Tibial nerve (tissue), 4 donors: ENCODE data around the gene PDIA5. TPM values are rescaled to one million over a fixed set of nuclear protein-coding genes. Genes with fewer than 3 reads are reported as not detected.

Experiments
- DNase-seq, 2 donors: peaks; one replicate each; pipeline ENCODE4 v3.0.0-alpha.2; 2019; ENCODE audit warnings: low spot score in 2 of 2
- H3K27ac ChIP-seq, 4 donors: fragments of 200-600 bp; sonication (generic) in 3 of 4; one replicate each; pipeline ENCODE4 v1.5.1; 2017 to 2019; ENCODE audit warnings: mild to moderate bottlenecking in 1 of 4
- H3K27me3 ChIP-seq, 2 donors: fragments of 200-600 bp; sonication (generic) in 1 of 2; one replicate each; pipeline versions ENCODE4 v1.5.1 to v1.6.0; 2017 to 2019
- H3K36me3 ChIP-seq, 3 donors: fragments of 200-600 bp; sonication (generic); one replicate each; pipeline ENCODE4 v1.5.1; 2018 to 2019
- H3K4me1 ChIP-seq, 4 donors: fragments of 200-600 bp; sonication (generic) in 3 of 4; one replicate each; pipeline ENCODE4 v1.5.1; 2017 to 2019
- H3K4me3 ChIP-seq, 4 donors: fragments of 200-600 bp; sonication (generic) in 3 of 4; one replicate each; pipeline ENCODE4 v1.5.1; 2017 to 2019; ENCODE audit warnings: mild to moderate bottlenecking in 1 of 4, moderate library complexity in 1 of 4
- H3K9me3 ChIP-seq, 4 donors: fragments of 200-600 bp; sonication (generic) in 3 of 4; one replicate each; pipeline ENCODE4 v1.5.1; 2017 to 2019
- CTCF ChIP-seq, 5 experiments: fragments of 200-600 bp in 3 of 5; fragments of 450-650 bp in 2 of 5; sonication (generic) in 3 of 5; IDR thresholded peaks; one replicate each; pipeline ENCODE4 v1.5.1; 2016 to 2019; ENCODE audit warnings: antibody characterized with exemption in 5 of 5, mild to moderate bottlenecking in 3 of 5, moderate library complexity in 2 of 5
- EP300 ChIP-seq, 2 donors: sonication (generic); formaldehyde crosslinking; IDR thresholded peaks; one replicate each; pipeline ENCODE4 v1.6.1; 2017; ENCODE audit warnings: antibody characterized with exemption in 2 of 2, mild to moderate bottlenecking in 1 of 2
- POLR2A ChIP-seq, 2 donors: fragments of 450-650 bp; IDR thresholded peaks; one replicate each; pipeline ENCODE4 v1.6.1; 2017; ENCODE audit warnings: antibody characterized with exemption in 2 of 2, mild to moderate bottlenecking in 2 of 2, moderate library complexity in 2 of 2
- WGBS, 2 donors: methylation state at CpG; one replicate each; pipeline ENCODE4 v1.1.5; 2018; 5-methylcytosine and 5-hydroxymethylcytosine counted together
- total RNA-seq, 4 donors: library from RNA; depleted of rRNA; stranded (reverse); fragments of >200 nt; gene quantifications; one replicate each; pipeline ENCODE4 v1.1.0, GENCODE V29; 2016

PDIA5 gene
- total RNA-seq, 4 donors from 2014 or later = 18.3 to 41.0 (median 20.3) TPM

DNA sequence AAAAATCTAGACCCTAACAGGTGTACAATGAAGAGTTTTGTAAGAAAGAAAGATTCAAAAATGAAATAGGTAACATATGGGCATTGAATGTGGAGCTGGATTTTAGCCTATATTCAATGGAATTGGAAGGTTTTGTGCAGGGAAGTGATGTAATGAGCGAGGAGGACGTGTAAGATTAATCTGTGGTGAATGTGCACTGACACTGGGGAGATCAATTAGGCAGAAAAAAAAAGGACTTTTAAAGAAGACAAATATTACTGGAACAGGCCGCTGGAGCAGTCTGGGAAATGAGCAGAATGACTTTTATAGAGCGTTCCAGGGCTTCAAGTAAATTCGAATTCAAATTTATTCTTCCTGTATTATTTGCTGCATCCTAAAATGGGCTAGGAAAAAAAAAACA lies 55.2 kb downstream of the PDIA5 start:
- no peak overlapping the region for H3K4me3 ChIP-seq
- H3K9me3 ChIP-seq = no peaks in the 10 kb centered on the region
- H3K27me3 ChIP-seq = no peaks in the 10 kb centered on the region
- peaks cover 0 to 97% (median 11%) of the 10 kb centered on the region in 3 donors for H3K36me3 ChIP-seq
- 77 to 84% methylated on average over 5 of the region's 5 CpGs for WGBS, 2 donors
- DNase-seq = no peak
- H3K27ac ChIP-seq = no peak overlapping the region
- no peak for TF ChIP-seq POLR2A (IDR thresholded peaks at IDR 0.05)
- no peak for TF ChIP-seq CTCF (IDR thresholded peaks at IDR 0.05)
- TF ChIP-seq EP300 (IDR thresholded peaks at IDR 0.05) = no peak
- H3K4me1 ChIP-seq = no peaks in the 10 kb centered on the region

GRCh38 chr3:123122525-123123315 lies 55.9 kb downstream of the PDIA5 start:
- no peaks in the 10 kb centered on the region for H3K4me1 ChIP-seq
- no peak overlapping the region for H3K4me3 ChIP-seq
- H3K9me3 ChIP-seq = no peaks in the 10 kb centered on the region
- H3K27ac ChIP-seq = no peak overlapping the region
- no peak for DNase-seq
- no peaks in the 10 kb centered on the region for H3K27me3 ChIP-seq
- H3K36me3 ChIP-seq = peaks cover 0 to 99% (median 11%) of the 10 kb centered on the region in 3 donors
- no peak for TF ChIP-seq CTCF (IDR thresholded peaks at IDR 0.05)
- no peak for TF ChIP-seq EP300 (IDR thresholded peaks at IDR 0.05)
- TF ChIP-seq POLR2A (IDR thresholded peaks at IDR 0.05) = no peak
- 64 to 70% methylated on average over 8 of the region's 8 CpGs for WGBS, 2 donors

DNA sequence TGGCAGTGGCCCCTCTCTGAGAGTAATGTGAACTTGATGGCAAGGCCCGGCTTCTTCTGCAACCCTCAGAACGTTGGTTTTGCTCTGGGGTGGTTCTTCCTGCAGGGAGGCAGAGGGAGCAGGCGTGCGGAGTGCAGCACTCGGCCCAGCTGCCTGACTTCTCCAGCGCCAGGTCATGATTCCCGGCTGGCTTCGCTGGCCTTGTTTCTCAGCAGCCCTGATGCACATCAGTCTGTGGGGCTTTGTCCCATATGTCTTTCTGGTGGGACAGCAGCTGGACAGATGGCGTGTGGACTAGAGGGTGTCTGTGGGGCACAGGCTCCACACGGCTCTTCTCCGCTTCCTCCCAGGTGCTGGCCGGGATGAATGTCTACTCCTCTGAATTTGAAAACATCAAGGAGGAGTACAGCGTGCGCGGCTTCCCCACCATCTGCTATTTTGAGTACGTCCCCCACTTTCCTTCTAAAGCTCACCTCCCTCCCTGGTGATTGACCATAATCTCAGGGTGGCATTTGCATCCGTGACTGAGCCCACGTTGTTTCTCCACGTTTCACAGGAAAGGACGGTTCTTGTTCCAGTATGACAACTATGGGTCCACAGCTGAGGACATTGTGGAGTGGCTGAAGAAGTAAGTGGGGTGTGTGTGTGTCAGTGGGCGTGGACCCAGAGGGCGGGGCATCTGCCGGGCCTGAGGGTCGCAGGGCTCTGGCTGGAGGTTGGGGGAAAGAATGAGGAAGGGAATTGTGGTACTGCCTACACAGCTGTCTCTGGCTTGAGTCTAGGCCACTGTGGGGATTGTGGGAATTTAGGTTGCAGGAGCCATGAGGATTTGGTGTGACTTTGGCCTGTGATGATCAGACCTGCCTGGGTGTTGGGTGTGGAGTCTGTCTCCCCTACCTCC lies 57.1 kb downstream of the PDIA5 start:
- DNase-seq = no peak
- 76 to 86% methylated on average over 24 of the region's 24 CpGs for WGBS, 2 donors
- TF ChIP-seq CTCF (IDR thresholded peaks at IDR 0.05) = no peak
- TF ChIP-seq POLR2A (IDR thresholded peaks at IDR 0.05) = no peak
- TF ChIP-seq EP300 (IDR thresholded peaks at IDR 0.05) = no peak
- Histone ChIP-seq H3K9me3 (no peaks in the 10 kb centered on the region), H3K27ac (no peak overlapping the region), H3K4me3 (no peak overlapping the region), H3K27me3 (no peaks in the 10 kb centered on the region), H3K36me3 (peaks cover 0 to 98% (median 11%) of the 10 kb centered on the region in 3 donors), H3K4me1 (no peaks in the 10 kb centered on the region)

DNA sequence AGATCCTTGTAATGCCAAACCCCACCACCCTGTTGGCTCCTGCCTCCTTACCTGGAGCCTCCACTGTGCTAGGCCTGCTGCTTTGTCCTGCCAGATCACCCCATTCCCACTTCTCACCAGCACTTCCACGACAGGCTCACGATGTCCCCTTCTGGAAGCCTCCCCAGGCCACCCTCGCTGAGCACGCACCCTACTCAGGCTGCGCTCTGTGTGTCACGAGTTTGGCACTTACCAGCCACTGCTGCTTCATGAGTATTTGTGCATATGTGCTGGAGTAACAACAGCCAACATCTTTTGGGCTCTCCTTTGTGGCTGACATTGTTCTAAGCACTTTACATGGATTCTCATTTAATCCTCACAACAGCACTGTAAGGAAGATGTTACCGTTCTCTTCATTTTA lies 58.1 kb downstream of the PDIA5 start:
- H3K4me1 ChIP-seq = no peaks in the 10 kb centered on the region
- no peaks in the 10 kb centered on the region for H3K9me3 ChIP-seq
- no peak for DNase-seq
- TF ChIP-seq POLR2A (IDR thresholded peaks at IDR 0.05) = no peak
- no peak for TF ChIP-seq EP300 (IDR thresholded peaks at IDR 0.05)
- no peak for TF ChIP-seq CTCF (IDR thresholded peaks at IDR 0.05)
- H3K27ac ChIP-seq = no peak overlapping the region
- no peak overlapping the region for H3K4me3 ChIP-seq
- H3K36me3 ChIP-seq = peaks cover 0 to 98% (median 11%) of the 10 kb centered on the region in 3 donors
- whole genome bisulfite sequencing, 2 donors = 90 to 91% methylated on average over 7 of the region's 7 CpGs
- no peaks in the 10 kb centered on the region for H3K27me3 ChIP-seq

DNA sequence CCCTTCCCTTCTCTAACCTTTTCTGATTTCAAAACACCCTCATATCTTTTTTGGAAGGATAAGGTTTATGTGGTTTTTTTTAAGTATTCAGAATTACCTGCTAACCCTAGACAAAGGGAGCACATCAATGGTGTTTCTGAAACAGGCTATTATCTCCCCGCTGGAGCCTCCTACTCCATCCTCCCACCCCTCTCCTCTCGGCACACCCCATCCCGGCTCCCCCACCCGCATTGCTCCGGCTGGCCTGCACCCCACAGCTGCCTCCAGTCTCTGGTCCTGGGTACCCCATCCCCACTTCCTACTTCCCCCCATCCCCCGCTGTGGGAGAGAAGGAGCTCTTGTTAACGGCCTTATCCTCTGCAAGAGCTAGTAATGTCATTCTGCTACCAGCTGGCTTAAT lies 59.2 kb downstream of the PDIA5 start:
- WGBS, 2 donors = 50 to 62% methylated on average over 7 of the region's 7 CpGs
- peaks cover 0 to 98% (median 11%) of the 10 kb centered on the region in 3 donors for H3K36me3 ChIP-seq

More for the DNA sequence above, 59.2 kb downstream of the PDIA5 start:
- DNase-seq = no peak
- Histone ChIP-seq H3K27ac (no peak overlapping the region), H3K9me3 (no peaks in the 10 kb centered on the region), H3K4me3 (no peak overlapping the region), H3K4me1 (no peaks in the 10 kb centered on the region), H3K27me3 (no peaks in the 10 kb centered on the region)
- TF ChIP-seq CTCF (IDR thresholded peaks at IDR 0.05) (no peak), POLR2A (IDR thresholded peaks at IDR 0.05) (no peak), EP300 (IDR thresholded peaks at IDR 0.05) (no peak)
